HG02571 (cell line): Measurements from ENCODE around the gene CDK16.
"Not testable (repeated sequence)": the region's sequence is repeated elsewhere in the genome, so short reads cannot be mapped to it uniquely, and the experiment has no call there.

Experiments
- ATAC-seq: cut with Tn5 transposase; IDR thresholded peaks from one replicate; pipeline ENCODE4 v1.9.1; 2021; ENCODE audit warnings: mild to moderate bottlenecking, moderate library complexity; ENCODE audit not compliant: unreplicated experiment

CDK16 gene

DNA sequence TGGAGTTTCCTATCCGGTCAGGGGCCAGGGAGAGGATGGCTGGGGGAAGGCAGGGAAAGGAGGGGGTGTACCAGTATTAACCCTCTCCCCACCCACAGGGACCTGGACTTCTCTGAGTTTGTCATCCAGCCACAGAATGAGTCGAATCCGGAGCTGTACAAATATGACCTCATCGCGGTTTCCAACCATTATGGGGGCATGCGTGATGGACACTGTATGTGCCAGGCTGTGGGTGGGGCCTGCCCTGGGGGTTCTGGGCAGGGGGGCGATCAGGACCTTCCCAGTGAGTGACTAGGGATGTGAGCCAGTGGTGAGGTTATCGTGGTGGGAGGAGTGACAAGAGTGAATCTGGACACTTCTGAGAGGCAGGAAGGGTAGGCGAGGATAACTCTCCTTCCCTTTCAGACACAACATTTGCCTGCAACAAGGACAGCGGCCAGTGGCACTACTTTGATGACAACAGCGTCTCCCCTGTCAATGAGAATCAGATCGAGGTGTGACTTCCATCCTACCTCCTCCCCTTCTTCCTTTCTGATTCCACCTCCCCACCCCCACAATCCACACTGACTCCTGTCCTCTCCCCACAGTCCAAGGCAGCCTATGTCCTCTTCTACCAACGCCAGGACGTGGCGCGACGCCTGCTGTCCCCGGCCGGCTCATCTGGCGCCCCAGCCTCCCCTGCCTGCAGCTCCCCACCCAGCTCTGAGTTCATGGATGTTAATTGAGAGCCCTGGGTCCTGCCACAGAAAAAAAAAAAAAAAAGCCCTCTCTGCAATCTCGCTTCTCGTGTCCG, 28.9 kb downstream of the CDK16 start:
- ATAC-seq: no peak

DNA sequence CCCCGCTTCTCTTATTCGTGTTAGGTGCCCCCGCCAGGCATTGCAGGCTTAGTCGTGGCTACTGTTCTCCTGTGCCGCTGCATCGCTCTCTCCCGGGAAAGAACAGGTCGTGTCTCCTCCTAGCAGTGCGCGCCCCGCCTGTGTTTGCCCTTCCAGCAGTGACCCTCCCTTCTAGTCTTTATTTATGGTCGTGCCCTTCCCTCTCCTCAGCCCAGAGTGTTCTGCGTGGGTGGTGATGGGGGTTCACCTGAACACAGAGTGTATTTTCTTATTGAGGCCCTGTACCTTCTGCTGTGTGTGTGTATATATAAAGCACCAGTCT, 29.5 kb downstream of the CDK16 start:
- no peak for ATAC-seq

DNA sequence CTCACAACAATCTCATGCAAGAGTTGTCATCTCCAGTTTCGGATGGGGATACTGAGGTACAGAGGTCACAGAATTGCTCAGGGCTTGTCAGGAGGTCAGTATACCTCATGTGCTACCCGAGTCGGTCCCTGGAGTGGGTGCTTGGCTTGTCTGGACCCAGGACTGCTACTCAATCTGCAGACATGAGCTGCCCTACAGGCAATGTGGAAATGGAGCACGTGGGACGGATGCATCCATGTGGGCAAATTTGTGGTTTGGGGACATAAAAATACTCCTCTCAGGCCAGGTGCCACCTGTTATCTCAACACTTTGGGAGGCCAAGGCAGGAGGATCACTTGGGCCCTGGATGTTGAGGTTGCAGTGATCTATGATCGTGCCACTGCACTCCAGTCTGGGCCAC, 30.1 kb downstream of the CDK16 start:
- ATAC-seq: no peak

DNA sequence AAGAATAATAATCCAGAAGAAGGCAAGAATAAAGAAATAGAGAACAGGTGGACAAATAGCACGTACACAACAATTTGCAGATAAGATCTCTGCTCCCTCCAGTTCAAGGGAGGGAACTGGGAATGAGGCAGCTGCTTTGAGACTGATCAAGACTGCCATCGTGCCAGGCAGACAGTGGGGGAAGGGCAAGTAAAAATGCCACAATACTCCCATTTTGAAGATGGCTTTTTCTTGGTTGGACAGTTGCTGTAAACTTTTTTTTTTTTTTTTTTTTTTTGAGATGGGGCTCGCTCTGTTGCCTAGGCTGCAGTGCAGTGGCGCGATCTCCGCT, 31.5 kb downstream of the CDK16 start:
- no peak for ATAC-seq

DNA sequence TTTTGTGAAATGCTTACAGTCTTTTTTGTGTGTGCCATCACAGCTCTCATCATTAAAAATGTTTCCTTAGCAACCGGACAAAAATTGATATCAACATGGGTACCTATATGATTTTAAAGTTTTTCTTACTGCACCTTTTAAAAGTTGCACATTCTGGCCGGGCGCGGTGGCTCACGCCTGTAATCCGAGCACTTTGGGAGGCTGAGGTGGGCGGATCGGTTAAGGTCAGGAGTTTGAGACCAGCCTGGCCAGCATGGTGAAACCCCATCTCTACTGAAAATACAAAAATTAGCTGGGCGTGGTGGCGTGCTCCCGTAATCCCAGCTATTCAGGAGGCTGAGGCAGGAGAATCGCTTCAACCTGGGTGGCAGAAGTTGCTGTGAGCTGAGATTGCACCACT, 39.1 kb downstream of the CDK16 start:
- not testable (repeated sequence) for ATAC-seq

DNA sequence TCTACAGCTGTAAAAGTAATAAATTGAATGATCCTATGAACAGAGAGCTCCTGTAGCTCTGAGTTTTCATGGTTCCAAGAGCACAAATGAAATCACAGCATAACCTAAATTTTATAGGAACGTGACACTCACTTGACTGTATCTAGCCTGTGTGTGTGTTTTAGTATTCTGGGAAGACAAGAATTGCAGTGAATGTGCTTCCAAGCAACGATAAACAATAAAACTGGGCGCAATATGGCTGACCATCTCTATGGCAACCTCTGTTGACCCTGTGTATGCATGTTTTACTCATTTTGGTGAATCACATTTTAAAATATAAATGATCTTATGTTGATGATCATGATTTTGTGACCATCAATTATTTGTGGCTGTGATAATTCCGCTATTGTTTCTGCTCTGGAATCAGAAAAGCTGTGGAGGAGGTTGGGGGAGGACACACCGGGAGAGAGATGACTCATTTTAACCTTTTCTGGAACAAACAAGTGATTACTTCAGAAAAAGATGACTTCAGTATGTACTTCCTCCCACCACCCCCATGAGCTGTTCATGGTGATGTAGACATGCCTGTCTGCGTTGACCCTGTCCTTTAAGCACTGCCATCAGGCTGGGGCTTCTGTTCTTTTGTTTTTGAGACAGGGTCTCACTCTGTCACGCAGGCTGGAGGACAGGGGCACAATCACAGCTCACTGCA, 46.1 kb downstream of the CDK16 start:
- ATAC-seq: no peak

DNA sequence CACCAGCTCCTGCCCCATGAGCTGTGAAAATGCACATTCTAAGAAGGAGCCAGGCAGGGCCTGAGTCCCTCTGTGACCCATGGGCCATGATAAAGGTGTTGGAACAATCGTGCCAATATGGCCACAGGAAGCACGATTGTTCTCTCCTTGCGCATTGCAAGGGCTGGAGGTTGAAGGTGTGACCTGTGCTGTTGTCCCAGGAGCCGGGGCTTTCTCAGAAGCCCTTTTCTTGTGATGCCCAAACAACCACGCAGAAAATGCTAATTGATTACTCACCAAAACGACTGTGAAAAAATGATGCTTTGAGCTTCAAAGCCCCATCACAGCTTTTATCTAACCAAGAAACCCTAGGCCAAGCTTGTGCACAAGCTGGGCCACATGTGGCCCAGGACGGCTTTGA, 48.2 kb downstream of the CDK16 start:
- ATAC-seq: no peak

DNA sequence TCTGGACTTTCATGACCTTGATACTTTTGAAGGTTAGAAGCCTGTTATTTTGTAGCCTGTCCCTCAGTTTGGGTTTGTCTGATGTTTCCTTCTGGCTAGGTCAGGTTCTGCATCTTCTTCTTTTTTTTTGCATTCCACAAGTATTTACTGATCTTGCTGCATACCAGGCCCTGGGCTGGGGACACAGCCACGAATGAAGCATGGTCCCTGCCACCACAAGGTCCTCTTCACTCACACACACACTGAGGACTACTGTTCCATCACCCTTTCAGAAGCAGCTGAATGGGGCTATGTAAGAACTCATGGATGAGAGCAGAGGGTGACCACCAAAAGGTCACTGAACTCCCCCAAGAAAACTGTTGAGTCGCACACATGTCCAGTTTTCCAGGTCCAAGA, 53.5 kb downstream of the CDK16 start:
- no peak for ATAC-seq

DNA sequence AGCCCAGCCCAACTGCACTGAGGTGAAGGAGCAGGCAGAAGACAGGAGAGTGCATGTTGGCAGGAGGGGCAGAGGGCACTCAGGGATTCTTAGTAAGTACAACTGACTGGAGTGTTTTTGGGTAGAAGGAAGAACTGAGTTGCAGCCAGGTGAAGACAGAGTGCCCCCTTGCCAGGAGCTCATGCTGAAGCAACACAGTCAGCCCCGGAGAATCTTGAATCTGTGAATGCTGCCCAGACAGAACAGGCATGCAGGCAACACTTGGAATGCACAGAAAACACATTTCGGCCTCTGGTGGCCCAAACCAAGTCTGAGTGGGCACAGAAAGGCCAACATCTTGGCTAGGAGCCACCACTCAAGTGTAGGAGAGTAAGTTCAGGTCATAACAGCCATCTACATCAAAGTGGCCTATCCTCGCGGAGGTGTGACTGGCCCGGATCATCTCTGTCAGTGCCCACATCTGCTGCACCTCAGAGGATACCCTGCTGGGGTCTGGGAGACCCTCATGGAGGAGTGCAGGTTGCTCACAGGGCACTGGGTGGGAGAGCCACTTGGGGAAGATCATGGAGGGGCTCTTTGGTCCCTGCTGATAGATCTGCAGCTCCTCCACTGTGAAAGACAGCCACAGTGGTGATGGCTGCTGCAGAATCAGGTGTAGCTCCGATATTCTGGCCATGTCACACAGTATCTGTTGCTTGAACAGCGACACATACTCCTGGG, 54.7 kb downstream of the CDK16 start:
- ATAC-seq: no peak

DNA sequence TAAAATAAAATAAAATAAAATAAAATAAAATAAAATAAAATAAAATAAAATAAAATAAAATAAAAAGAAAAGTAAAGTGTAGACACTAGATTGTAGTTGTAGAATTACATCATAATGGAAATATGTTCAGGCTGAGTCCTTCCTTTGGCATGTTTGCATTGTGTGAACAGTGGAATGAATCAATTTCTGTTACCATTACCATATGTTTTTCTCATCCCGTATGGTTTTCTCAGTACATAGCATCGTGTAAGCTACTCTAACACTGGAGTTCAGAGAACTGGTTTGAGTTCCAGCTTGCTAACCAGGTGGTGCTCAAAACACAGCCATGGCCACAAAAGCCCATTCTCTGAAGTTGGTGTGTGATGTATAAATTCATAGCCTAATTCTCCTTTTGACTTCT, 60.2 kb downstream of the CDK16 start:
- ATAC-seq: no peak
